Measurements from ENCODE around the gene RNF186.
"Not testable (repeated sequence)": the region's sequence is repeated elsewhere in the genome, so short reads cannot be mapped to it uniquely, and the experiment has no call there.

The RNF186 gene

DNA sequence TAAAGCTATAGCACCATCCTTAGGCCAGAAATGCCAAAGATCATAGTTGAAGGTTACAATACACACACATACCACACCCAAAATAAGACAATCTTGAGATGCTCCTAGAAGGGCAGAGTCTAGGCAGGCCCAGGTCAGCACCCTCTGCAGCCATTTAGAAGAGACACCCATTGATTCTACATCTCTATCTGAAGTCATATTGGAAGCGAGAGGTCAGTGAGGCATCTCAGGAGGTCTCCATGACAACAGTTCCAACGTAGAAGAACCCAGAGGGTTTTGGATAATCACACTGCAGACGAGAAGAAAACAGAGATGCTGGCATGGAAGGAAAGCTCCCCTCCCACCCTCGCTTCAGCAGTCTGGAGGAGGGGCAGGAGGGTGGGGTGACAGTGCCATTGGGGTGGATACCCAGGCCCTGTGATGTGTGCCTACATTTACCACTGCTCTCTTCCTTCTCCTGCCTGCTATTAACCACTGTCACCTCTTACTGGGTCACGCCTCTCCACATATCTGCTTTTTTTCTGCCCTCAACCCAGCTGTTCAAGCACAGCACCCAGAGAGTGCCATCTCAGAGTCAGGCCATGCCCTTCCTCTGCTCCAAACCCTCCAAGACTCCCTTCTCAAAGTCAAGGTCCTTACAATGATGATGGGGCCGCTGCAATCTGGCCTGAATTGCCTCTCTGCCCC is 21.6 kb downstream of the RNF186 start:
- no peak for DNase-seq

DNA sequence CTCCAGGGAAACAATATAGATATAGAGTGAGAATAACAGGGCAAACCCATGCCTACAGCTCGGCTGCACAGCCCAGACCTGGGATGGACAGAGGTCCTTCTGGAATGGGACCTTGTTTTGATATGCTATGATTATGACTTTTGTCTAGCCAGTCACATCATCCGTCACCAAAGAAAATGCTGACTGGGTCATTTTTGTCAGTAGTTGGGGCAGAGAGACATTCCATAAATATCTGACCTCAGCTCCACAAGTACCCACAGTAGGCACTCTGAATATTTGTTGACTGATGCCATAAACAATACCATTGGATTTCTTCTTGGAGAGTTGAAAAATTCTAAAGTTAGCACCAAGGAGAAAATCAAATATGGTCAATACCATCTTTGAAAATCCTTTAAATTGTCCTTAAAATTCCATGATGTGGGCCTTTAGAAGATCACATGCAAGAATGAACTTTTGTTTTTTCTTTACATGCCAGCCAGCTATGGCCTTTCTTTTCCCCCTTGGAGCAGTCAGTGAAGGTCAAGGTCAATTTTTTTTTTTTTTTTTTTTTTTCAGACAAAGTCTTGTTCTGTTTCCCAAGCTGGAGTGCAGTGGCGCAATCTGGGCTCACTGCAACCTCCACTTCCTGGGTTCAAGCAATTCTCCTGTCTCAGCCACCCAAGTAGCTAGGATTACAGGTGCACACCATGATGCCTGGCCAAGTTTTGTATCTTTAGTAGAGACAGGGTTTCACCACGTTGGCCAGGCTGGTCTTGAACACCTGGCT is 22.7 kb downstream of the RNF186 start:
- DNase-seq, result no peak

GRCh38 chr1:19790061-19790975 is 24.8 kb downstream of the RNF186 start:
- not testable (repeated sequence) for DNase-seq

DNA sequence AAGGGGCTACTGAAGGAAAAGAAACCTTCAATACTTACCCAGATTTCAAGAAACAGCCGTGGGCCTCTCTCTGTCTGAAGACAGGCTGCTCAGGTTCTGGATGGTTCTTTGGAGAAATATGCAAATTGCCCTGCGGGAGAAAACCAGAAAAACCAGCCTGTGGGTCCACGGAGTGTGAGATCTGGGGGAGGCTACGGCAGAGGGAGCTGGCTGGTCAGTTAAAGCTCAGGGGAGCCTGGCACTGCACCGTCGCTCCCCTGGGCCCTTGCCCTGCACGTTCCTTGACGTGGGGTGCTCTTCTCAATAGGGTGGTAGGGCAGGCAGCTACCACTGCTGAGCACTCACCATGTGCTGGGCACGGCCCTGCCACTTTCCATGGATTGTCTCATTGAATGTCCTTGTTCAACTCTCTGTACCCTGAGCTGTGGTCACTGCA is 28.1 kb downstream of the RNF186 start:
- DNase-seq, result no peak

GRCh38 chr1:19785660-19786059 is 29.4 kb downstream of the RNF186 start:
- no peak for DNase-seq

- DNase-seq, result no peak
Observed at GRCh38 chr1:19780267-19780877, 34.7 kb downstream of the RNF186 start.

GRCh38 chr1:19776933-19777332 is 38.1 kb downstream of the RNF186 start:
- no peak for DNase-seq

GRCh38 chr1:19776287-19776686 is 38.8 kb downstream of the RNF186 start:
- no peak for DNase-seq

- DNase-seq, result no peak
Observed at GRCh38 chr1:19775831-19776230, 39.3 kb downstream of the RNF186 start.

DNA sequence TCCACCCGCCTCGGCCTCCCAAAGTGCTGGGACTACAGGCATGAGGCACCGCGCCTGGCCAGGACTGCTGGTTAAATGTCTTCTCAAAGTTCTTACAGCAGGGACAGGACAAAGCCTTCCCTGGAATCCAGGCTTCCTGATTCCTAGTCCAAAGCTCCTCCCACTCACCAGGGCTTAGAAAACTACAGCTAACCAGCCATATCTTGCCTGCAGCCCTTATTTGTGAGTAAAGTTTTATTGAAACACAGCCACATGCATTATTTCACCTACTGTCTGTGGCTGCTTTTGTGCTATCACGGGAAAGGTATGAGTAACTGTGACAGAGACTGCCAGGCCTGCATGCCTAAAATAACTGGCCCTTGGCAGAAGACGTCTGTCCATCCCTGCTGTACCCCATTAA is 39.8 kb downstream of the RNF186 start:
- DNase-seq, result no peak

- DNase-seq, result no peak
Observed at GRCh38 chr1:19774180-19774785, 40.8 kb downstream of the RNF186 start.

- DNase-seq, result no peak
Observed at GRCh38 chr1:19773485-19773884, 41.6 kb downstream of the RNF186 start.

DNA sequence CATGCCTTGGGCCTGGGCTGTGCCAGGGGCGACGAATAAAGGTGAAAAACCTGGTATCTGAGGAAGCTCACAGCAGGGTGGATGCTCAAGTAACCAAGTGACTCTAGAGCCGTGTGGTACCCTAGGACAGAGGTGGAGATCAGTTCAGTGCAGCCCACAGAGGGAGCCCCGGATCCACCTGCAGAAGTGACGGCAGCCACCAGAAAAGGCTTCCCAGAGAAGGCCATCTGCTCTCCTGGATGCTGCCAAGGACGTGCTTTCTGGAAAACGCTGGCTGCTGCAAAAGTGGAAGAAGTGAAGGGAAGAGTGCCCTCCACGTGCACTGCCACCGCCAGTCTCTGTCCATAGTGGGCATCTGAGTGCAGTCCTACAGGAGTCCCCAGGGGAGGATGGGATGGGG is 43.0 kb downstream of the RNF186 start:
- no peak for DNase-seq

GRCh38 chr1:19771350-19771749 is 43.7 kb downstream of the RNF186 start:
- no peak for DNase-seq

GRCh38 chr1:19770436-19771190 is 44.5 kb downstream of the RNF186 start:
- DNase-seq, result no peak

DNA sequence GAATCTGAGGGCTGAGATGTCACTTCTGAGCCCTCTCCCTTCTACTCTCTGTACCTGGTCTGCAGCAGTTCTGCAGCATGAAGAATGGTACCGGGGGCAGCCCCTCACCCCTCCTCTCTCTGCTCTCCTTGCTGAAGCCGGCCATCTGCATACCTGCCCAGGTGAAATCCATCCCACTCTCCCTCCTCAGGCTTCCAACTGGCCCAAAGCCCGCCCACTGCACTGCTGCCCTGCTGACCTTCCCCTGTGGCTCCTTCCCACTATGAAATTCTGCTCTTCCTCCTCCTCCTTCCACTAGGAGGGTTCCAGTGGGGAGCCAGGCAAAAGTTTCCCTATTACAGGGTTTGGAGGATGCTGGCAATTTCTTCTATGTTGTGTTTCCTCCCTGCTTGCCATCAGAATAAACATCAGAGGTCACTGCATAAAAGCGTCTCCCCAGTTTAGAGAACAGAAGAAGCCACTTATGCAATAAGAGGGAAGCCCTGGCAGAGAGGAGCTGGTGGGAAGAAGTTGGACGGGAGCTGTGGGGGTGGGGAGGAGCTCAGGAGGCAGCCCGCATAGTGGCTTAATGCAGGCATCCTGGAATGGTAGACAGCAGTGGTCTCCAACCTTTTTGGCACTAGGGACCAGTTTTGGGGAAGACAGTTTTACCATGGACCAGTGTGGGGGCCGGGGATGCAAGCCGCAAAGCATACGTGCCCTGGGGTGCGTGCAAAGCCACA is 45.7 kb downstream of the RNF186 start:
- no peak for DNase-seq

DNA sequence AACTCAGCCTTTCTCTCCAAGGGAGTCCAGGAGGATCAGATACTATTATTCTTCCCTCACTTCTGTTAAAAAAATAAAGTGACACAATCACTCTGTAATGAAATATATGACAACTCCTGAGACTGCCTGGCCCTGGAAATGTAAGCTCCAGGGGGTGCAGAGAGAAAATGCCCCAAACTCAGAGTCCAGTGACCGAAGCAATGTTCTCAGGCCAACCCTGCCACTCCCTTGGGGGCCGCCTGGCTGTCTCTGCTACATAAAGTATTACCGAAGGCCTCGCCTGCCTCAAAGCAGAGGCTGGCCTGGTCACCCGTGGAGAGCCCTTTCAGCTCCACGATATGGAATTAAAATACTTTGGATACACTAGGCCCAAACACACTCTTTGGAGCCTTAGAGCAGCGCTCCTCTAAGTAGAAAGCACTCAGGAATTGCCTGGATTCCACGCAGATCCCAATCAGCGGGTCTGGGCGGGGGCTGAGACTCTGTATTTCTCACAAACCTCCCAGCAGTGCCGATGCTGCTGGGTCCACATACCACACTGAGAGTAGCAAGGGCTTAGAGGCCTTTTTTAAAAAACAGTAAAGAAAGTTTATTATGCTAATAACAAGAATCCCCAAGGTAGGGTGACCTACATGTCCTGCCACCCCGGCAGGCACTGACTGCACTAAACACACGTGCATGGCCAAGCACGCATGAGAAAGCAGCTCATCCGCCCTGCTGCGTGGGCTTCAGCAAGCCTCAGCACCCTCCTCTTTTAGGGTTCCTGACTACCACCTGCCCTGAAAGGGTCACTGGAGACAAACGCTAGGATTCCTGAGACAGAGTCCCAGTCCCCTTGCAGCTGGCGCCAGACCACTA is 46.5 kb downstream of the RNF186 start:
- peak; percentile 69 for DNase-seq

DNA sequence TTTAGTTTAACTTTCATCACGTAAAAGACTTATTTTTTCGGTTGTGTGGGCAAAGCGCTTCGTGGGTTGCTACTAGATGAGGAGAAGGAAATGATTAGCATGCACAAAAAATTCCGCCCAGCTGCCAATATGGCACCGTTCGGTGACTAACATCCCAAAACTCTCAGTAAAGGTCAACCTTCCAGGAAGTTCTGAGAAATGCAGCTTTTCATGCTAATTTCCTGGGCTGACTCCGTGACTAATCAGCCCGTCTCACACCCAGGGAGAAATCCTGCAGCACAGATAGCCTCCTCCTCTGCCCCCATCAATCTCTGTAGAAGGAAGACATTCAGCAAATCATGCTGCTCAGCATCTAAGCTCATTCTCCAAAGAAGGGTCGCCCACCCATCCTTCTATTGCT is 49.5 kb downstream of the RNF186 start:
- peak; percentile 93 for DNase-seq

- peak; percentile 18 for DNase-seq
Observed at GRCh38 chr1:19764848-19765247, 50.2 kb downstream of the RNF186 start.
